Keratinocyte (primary cell): ENCODE data around the gene EWSR1.

Source experiments
- CTCF ChIP-seq, 3 experiments: IDR thresholded peaks in 1 of 3; conservative IDR thresholded peaks in 1 of 3; optimal IDR thresholded peaks in 1 of 3; 2 replicates in 2 of 3; 3 replicates in 1 of 3; pipeline versions ENCODE3 to v1.5.1; 2011; ENCODE audit warnings: low read length in 3 of 3, mild to moderate bottlenecking in 3 of 3, moderate library complexity in 2 of 3, control low read depth in 1 of 3, inconsistent platforms in 1 of 3; ENCODE audit not compliant: insufficient read depth in 2 of 3; ENCODE audit errors: extremely low read depth in 1 of 3
- EZH2 ChIP-seq: IDR thresholded peaks from one replicate; pipeline ENCODE4 v1.6.1; 2012; ENCODE audit warnings: inconsistent platforms, mild to moderate bottlenecking, low read length, moderate library complexity

- TF ChIP-seq CTCF (optimal IDR thresholded peaks at IDR 0.05 in 1 of 3, IDR thresholded peaks at IDR 0.05 in 1 of 3, conservative IDR thresholded peaks at IDR 0.05 in 1 of 3; ENCODE audit: extremely low read depth in 1 of 3, insufficient read depth in 2 of 3, low read length in 3 of 3) (no peak), EZH2 (no peak)
These were observed 67.6 kb downstream of the EWSR1 start for GRCh38 chr22:29335656-29336055.
